NCI-H82 treated with DMSO at 0.1 percent for 48 hours (cell line): ENCODE measurements around the gene TMEM170B.

ENCODE experiments used
- DNase-seq: peaks from one replicate; lab custom pipeline; 2025; ENCODE audit not compliant: unreplicated experiment; lab: John Stamatoyannopoulos, UW

Gene TMEM170B

DNA sequence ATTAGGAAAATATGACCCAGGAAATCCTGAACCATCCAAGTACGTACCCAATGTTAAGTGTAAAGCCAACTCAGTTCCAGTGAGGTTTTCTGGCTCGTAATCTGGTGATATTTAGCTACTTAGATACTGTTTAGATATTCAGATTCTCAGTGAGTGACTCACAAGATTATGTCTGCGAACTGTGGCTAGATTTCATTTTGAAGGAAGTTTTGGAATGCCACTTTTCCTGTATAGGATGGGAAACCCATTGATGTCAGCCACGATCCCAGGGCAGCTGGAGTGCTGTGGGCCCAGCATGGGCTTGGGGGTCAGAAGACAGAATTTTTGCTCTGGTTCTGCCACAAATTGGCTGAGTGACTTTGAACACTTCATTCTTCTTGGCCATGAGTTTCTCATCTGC, 76.3 kb downstream of the TMEM170B start:
- no peak for DNase-seq

DNA sequence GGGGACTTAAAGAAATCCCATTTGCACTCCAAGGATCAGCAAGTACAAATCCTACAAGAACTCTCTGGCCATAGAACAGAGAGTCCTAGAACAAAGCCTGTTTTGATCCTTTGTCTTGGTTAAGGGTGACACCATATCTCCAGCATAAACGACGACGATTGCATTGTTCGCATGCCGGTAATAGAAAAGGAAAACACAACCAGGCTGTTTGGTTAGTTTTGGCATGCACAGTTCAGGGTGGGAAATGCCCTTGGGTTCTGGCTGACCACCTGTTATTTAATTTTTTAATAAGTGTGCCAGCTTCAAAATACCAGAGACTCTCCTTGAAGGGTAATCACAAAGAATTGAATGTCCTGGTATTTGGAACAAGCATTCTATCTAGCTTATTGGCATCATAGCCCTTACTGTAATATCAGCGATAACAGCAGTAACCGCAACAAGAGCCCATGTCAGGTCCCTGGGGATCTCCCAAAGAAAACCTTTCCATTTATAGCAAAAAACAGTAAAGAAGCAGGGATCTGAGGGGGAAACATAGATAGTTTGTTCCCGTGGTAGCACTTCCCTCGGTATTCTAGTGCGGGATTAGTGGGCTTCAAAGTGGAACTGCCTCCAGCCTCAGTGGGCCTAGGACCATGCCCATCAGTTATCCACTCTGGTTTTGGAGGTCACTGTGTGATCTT, 77.1 kb downstream of the TMEM170B start:
- DNase-seq, result no peak

DNA sequence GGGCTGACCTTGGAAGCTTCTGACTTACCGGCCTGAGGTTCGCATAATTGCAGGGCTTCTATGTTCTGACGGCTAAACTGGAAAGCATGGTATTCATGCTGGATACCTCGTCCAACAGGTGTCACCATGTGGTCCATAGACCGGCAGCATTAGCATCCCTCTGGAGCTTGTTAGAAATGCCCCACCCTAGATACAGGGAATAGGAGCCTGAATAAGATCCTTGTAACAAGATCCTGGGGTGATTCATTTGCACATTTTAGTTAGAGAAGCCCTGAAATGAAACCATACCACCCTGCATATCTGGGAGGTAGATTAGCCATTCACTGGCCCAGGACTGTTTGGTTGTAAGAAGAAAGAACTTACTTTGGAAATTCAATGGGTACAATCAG, 77.7 kb downstream of the TMEM170B start:
- no peak for DNase-seq

DNA sequence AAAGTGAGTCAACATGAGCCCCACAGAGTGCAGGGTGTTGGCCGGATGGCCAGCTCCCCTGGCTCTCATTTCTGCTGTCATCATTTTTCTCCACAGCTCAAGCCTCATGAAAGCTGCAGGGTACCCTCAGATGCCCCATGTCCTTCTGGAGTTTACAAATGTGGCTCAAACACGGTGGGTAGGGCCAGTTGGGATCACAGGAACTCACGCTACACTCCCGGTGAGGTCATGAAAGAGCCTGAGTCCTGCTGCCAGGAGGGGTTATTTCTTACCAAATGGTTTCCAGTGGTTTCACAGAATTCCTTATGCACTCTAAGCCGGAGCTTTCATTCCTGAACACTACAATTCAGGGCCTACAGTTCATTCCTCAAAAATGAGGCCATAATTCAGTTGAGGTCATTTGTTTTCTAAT, 78.7 kb downstream of the TMEM170B start:
- no peak for DNase-seq

DNA sequence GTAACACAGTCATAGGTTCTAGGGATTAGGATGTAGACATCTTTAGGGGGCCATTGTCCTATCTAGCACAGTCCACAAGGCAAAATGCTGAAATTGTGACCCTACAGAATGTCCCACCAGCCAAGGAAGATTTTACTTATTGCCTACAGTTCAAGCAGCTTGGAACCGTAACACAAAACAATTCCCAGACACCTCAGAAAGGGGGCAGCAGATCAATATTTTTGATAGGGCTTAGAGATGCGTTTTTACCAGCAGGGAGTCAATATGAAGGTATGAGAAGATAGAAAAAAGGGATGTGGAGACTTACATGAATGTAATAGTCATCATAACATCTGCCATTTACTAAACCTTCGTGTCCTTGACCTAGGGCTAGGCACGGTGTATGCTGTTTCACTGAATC, 81.0 kb downstream of the TMEM170B start:
- DNase-seq, result peak; percentile 18

DNA sequence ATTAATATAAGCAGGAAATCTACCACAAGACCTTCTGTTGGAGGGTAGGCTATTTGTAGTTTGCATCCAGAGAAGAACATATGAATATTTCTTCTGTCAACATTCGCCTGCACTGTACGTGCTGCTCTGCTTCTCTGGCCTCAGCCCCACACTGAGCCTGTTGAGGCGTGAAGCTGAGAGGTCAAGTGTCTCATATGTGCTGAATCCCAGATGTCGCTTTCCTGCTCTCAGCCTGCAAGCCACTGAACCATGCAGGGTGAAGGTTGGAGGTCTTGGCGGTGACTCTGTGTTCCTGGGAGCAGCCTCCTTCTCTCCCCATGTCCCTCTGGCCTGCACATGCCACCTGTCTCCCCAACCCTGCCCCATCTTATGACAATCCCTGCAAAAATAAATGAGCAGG, 83.6 kb downstream of the TMEM170B start:
- no peak for DNase-seq

DNA sequence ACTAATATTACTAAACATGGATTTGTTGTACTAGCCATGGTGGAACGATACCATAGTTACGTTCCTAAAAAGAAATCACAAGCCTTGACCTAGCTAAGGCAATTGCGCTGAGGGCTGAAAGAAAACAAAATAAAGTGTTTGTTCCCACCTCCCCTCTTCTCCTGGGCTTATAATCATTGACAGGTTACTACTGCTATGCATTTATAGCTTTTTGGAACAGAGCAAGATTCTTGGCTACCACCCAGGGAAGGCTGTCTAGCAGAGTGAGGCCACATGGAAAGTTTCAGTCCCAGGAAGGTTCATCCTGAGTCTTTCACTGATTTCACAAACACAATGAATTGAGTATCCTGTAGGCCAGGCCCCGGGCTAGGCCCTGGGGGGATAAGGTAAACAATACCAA, 84.6 kb downstream of the TMEM170B start:
- DNase-seq, result no peak

DNA sequence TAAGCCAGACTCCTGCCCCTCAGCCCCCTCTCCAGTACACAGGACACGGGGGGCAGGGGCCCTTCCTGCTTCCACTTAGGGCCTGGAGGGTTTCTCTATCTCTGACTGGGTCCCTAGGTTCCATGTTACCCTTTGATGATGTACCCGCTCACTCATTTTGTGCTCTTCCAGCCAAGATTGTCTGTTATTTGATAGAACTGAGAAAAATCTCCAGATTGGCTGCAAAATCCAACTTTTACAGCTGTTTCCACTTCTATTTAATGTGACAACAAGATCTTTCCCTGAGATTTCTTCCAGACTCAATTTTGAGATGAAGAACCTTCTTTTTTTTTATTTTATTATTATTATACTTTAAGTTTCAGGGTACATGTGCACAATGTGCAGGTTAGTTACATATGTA, 85.7 kb downstream of the TMEM170B start:
- no peak for DNase-seq

DNA sequence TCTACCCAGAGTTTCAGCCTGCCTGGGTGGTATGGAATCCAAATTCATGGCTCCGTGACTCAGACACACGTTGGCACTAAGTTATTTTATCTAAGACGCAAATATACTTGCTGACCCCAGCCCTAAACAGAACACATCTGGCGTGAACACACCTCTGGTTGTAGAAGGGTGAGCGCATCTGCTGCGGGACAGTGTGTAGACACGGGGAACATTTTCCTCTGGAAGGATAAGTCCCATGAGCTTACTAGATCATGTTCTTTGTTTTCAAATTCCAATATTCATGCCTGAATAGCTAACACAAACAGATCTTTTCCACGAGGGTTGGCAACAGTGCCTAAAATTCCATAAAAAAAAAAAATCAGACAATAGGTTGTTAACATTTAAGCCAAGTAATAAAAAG, 87.8 kb downstream of the TMEM170B start:
- DNase-seq, result no peak

DNA sequence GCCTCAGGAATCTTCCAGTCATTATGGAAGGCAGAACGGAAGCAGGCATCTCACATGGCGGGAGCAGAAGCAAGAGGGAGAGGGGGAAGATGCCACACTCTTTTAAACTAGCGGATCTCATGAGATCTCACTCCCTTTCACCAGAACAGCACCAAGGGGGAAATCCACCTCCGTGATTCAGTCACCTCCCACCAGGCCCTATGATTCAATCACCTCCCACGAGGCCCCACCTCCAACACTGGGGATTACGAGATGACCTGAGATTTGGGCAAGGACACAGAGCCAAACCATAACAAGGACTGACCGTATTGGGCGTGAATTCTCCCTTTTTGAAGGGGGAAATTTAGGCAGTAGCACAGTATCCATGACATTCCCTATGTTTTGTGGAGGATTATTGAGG, 88.8 kb downstream of the TMEM170B start:
- no peak for DNase-seq

DNA sequence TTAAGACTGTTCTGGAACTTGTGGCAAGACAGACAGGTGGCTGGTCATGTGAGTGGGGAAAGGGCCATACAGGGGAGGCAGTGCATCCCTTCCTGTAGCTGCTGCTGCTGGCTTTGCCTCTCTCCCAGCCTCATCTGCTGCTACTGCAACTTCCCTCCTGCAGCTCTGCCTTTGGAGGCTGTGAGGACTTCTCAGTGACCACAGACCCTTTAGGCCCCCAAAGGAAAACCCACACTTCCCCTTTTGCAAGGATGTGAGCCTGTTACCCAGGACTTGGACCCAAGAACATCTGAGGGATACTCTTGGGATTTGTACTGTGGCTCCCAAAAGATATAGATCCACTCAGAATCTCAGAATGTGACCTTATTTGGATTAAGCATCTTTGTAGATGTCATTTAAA, 91.0 kb downstream of the TMEM170B start:
- no peak for DNase-seq

DNA sequence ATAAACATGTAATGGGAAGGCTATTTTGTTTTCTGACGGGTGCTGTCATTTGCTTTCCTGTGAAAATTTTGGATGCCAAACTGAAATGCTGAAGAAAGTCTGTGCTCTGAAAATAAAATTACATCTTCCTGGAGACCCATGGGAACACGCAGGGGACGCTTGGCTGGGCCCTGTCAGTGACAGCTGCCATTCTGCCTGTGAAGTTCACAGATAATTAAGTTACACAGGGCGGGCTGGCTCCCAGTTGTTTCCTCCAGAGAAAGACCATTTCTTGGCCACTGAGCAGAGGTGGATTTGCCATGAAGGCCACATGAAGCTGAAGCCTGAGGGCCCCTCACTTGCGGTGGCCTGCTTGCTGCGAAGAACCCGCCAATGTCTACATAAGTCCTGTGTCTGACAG, 93.5 kb downstream of the TMEM170B start:
- no peak for DNase-seq

DNA sequence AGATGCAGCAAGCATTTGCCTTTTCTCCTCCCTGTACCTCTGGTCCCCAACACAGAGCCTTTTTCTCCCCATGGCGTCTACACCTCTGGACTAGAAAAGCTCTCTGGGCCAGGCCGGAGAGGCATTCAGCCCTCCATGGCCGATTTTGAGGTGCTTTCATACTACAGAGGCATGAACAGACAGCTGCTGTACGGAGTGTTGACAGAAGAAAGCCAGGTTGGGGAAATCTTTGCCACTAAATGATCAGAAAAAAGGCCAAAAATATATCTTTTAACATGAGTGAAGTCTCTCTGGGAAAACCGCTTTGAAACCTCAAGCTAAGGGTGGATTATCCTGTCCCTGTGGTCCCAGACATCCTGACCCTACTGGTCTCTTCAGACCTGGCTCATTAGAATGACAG, 94.0 kb downstream of the TMEM170B start:
- DNase-seq, result no peak

DNA sequence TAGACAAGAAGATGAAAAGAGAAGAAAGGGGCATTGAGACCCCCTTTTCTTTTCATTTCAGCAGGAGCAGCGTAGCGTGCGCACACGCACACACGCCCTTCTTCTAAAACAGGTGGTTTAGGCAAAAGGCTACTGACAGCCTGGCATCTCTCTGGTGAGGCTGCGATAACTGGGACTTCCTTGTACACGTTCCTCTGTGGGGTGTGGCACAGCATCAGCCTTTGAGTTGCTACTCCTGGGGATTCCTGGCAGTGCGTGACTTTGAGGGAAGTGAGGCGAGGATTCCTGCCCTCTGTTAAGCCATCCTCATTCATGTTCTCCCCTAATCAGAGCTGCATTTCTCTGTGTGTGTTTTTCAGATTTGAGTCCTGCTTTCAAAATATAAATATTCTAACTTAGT, 94.7 kb downstream of the TMEM170B start:
- DNase-seq, result no peak

DNA sequence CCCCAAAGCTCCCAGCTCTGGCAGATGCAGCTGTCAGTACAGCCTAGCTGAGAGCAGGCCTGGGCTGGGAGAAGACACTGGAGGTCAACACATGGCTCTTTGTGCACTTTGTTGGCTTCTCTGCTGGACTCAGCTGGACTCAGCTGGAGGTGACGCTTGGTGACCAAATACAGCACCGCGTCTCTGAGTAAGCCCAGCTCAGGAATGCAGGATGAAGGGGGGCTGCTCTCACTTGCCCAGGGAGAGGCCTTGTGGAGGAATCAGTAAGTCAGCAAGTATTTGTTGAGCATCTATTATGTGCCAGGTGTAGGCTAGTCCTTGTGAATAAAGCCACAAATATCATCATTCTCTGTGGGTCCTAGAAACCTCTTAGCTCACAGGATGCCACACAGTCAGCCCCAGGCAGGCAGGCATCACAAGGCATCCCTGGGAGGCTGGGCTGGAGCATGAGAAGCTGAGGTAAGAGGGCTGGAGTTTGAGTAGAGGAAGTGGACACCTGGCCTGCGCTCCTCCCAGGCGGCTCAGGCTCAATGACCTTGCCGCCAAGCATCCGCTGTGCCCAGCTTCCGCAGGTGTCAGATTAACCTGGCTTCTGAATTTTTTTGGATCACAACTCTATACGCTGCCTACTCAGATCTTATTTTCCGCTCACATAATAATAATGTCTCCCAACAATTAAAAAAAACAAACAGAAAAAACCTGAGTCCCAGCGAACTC, 95.4 kb downstream of the TMEM170B start:
- no peak for DNase-seq
